GM03348 (cell line): Measurements from ENCODE around the gene SORL1.
"Not testable (repeated sequence)": the region's sequence is repeated elsewhere in the genome, so short reads cannot be mapped to it uniquely, and the experiment has no call there.

ENCODE experiments used
- DNase-seq: peaks from one replicate; pipeline ENCODE4 v3.0.0; 2012; ENCODE audit warnings: low spot score

Gene SORL1

DNA sequence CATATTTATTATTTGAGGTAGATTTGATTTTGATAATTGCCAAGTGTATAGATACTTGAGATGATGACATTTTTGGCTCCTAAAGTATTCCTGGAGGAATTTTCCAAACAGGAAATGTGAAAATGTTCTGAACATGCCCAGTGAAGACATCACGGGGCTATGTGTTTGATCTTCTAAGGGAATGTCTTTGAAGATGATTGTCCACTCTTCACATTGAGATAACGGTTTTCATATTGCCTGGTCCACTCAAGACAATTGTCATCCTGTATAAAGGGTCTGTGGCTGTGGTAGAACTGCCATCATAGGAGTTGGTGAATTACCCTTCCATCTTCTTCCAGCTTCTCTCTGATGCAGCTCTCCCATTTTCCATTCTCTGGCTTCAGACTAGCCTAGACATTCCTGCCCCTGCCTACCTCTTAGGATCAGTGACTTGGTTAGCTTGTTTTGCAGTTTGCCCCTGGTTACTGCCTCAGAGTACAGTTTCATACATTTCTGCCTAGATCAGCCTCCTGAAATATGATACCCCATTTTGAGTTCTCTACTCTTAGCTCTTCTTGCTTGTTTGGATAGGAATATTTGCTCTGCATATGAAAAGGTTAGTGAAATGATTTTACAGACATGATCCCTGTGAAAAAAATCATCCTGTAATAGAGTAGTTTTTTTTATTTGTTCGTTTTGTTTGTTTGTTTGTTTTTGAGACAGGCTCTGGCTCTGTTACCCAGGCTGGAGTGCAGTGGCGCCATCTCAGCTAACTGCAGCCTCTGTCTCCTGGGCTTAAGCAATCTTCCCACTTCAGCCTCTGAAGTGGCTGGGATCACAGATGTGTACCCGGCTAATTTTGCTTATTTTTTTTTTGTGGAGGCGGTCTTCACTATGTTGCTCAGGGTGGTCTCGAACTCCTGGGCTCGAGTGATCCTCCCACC, 112.0 kb downstream of the SORL1 start:
- DNase-seq: peak; percentile 9

DNA sequence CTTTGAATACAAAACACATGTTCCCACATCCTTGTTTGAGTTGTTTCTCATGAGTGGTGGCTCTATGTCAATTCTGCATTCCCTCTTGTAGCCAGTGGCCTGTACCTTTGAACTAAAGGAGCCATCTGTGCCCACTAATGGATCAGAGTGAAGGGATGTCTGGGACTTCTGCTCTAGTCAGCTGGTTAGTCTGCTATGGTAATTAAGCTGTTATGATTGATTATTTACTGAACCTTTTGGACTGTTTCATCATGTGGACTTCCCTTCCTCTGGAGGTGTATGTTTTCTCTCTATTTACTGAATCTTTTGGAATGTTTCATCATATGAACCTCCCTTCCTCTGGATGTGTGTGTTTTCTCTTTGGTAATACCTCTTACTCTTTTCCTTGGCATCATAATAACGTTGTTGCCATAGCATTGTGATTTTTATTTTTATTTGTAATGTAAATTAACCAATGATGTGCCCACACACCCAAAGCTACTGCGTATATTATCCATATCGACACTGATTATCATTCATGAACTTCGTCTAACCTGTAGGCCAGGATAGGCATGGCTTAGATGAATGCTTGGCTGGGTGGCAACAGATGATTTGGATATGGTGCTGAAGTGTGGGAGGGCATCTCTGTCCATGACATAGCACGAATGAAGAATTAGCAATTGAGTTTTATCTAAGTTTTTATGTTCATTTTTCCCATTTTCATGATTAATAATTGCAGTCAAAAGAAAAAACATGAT, 113.0 kb downstream of the SORL1 start:
- DNase-seq: peak; percentile 10

DNA sequence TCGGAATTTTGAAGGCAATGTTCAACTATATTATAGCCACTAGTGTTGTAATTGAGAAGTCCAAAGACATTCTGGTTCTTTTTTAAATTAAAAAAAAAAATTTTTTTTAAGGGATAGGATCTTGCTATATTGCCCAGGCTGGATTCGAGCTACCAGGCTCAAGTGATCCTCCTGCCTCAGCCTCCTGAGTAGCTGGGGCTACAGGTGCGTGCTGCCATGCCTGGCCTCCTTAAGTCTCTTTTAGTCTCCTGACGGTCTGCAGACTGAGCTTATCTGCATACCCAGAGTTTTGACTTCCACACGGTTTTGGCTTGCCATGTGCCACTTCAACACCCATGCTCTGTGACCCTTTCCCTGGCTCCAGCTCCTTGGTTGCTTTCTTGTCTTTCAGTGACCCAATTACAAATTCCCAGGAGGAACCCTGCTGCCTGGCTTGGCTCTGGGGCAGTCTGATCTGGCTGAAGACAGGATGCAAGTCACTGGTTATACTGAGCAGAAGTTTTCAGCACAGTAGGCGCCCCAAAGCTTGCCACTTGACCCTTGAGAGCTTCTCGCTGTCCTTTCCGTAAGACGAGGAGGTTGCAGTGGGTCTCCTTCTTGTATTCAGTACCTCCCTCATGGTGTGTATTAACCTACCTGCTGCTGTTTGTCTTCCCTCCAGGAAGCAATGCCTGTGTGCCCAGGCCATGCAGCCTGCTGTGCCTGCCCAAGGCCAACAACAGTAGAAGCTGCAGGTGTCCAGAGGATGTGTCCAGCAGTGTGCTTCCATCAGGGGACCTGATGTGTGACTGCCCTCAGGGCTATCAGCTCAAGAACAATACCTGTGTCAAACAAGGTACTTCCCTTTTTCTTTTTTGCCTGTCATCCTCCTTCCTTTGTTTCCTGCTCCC, 114.4 kb downstream of the SORL1 start:
- DNase-seq: no peak

DNA sequence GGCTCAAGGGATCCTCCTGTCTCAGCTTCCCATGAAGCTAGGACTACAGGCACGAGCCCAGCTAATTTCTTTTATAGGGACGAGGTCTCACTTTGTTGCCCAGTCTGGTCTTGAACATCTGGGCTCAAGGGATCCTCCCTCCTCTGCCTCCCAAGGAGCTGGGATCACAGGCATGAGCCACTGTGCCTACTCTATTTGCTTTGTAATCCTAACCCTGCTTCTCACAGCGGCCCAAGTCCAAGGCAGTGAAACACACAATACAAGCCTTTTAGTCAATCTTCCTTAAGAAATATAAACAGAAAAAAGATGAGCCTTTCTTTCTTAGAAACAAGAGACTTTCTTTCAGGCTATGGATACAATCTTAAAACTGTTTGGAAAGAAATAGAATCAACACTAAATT, 115.9 kb downstream of the SORL1 start:
- no peak for DNase-seq

DNA sequence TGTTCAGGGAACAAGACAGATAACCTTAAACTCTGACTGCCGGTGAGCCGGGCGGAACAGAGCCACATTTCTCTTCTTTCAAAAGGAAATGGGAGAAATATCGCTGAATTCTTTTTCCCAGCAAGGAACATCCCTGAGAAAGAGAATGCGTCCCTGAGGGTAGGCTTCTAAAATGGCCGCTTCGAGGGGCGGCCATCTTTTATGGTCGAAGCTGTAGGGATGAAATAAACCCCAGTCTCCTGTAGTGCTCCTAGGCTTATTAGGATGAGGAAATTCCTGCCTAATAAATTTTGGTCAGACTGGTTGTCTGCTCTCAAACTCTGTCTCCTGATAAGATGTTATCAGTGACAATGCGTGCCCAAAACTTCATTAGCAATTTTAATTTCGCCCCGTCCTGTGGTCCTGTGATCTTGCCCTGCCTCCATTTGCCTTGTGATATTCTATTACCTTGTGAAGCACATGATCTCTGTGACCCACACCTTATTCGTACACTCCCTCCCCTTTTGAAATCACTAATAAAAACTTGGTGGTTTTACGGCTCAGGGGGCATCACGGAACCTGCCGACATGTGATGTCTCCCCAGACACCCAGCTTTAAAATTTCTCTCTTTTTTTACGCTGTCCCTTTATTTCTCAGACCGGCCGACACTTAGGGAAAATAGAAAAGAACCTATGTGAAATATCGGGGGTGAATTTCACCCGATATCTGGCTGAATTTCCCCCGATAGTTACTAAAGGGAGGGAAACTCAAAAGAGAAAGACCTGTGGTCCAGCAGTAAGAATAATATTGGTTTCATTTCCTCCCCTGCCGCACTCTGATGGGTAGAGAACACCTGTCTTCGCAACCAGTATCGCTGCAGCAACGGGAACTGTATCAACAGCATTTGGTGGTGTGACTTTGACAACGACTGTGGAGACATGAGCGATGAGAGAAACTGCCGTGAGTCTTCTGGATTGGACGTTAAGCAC, 117.5 kb downstream of the SORL1 start:
- DNase-seq: not testable (repeated sequence)

DNA sequence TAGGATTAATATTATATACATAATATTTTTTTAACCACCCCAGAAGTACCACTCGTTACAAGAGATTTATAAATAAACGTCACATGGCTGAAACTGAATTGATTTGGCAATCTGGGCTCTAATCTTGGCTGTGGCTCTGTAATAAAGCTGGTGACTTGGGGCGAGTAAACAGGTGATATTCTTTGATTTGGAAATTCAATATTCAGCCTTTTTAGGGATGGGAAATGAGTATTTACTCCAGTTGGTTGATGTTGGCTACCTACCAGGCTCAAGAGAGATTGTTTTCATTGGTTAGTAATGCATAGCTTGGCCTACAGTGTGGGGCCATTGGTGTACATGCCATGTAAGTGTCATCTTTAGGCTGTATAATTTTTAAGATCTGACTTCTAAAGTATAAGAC, 118.3 kb downstream of the SORL1 start:
- no peak for DNase-seq

DNA sequence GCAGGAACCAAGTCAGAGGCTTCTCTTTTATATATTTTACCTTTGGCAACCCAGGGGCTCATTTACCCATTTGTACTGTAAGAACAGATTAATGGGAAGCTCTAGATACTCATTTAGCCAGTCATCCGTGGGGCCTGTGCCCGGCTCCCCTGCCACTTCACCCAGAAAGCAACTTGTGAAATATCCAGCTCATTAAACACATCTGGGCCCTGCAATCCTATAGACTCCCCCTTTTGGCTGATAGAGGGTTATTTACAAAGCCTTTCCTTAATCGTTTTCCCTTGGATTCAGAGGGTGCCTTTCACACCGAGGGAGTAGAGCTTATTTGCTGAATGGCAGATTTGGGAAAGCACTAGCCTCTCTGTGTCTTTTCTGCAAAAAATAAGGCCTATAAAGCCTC, 119.4 kb downstream of the SORL1 start:
- DNase-seq: no peak

DNA sequence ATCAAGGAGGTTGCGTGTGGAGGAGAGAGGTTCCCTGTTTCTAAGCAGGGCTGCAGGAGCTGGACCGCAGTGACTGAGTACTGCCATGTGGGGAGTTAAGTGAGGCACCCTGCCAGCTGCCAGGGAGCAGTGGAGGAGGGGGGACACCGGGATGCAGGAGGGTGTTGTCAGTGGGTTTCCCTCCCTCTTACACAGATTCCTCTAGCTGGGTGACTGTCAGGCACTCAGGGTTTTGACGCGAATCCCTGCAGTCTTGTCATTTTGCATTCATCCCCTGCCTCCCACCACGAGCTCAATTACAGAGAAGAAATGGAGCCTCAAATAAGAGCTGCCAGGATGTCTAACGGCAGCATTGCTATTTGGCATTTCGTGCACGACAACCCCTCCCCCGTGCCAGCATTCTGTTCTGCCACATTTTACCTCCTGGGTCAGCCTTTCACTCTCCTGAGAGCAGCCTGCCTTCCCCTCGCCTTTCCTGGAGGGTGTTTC, 120.5 kb downstream of the SORL1 start:
- DNase-seq: no peak

DNA sequence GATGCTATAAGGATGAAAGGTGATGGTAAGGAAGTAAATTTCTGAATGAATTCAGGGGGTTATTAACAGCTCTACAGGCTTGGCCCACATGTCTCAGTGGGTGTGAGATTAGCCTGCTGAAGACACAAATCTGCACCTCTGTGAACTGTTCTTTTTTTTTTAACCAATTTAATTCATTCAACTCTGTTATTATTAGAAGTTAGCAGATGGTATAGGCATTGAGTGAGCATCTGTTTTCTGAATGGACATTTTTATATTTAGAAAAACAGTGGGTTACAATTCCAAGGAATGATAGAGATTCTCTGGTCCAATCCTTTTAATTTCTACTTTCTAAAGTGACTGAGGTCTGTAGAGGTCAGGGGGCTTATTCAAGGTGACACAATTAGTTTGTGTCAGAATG, 122.7 kb downstream of the SORL1 start:
- DNase-seq: no peak

DNA sequence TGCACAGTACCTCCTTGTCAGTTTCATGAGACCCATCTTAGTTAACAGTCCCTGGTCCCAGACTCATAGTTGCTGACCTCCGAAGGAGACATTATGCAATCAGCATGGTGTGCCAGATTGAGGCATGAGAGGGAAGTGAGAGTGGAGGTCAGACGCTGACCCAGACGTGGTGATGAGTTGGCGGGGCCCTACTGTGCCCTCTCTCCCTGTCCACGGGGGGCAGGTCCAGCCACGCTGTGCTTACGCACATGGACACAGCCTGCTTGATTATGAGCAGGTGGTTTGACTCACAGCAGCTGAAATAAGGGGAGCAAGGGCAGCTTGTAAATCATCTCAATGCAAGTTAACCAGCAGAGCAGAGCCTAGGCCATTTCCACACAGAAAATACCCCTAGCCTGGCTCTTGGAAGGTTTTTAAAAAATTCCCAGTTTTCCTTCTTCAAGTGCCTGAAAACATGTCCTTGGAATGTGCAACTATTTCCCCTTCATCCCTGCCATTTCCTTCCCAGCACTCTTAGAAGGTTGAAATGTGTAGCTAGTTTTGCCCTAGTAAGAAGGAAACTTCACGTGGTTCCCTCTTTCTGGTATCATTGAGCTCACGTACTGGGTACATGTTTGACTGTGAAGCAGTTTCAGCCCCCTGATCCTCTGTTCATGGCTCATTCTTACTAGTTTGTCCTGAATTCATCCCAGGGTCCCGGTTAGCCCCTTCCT, 123.3 kb downstream of the SORL1 start:
- DNase-seq: no peak

DNA sequence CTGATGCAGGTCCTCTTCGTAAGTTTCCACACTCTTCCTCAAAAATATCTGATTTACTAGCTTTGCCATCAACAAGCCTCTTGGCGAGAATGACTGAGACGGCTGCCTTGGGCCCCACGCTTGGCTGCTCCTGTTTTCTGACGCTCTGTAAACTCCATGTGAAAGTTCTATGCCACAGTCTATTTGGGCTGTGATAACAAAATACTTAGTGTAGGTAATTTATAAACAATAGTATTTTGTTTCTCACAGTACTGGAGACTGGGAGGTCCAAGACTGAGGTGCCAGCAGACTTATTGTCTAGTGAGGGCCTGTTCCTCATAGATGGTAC, 123.8 kb downstream of the SORL1 start:
- DNase-seq: no peak

DNA sequence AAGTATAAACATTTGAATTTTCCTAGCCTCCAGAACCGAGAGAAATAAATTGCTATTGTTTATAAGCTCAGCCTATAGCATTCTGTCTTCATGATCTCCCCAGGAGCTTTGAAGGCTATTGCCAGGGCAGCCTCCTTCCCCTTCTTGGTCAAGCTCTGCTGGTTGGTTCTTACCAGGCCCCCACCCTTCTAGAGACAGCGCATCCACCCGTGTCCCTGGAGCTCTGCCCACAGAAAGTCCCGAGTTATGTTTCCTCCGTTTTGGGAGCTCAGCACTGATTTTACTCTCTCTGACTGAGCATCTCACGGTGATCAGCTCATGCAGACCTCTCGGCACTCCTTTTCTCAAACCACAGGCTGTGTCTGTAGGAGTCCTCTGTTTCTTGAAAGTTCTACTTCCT, 124.4 kb downstream of the SORL1 start:
- no peak for DNase-seq

DNA sequence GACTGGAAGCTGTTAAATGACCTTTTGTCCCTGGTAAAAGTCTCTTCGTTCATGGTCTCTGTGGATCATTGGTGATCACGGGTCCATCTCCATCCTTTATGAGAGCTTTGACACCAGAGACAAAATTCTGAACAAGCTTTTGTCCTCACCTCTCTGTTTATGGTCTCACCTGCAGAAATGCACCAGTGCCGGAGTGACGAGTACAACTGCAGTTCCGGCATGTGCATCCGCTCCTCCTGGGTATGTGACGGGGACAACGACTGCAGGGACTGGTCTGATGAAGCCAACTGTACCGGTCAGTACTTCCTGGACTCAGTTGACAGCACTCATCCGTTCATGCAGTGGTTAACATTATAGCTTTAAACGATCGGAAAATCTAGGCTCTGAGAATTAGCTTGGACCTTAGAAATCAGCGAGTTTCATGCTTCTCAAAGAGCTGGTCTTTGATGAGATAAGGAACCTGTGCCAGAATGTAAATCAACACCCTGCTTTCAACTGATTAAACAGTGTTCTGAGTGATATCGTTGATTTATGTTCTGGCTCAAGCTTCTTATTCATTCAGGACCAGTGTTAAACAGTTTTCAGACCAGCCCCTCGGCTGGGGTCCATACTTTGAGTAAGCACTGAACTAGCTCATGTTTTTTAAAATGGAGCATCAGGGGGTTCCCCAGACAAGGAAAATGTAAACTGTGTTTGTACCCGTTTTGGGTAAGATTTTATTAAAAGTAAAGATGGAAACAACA, 125.2 kb downstream of the SORL1 start:
- DNase-seq: no peak

DNA sequence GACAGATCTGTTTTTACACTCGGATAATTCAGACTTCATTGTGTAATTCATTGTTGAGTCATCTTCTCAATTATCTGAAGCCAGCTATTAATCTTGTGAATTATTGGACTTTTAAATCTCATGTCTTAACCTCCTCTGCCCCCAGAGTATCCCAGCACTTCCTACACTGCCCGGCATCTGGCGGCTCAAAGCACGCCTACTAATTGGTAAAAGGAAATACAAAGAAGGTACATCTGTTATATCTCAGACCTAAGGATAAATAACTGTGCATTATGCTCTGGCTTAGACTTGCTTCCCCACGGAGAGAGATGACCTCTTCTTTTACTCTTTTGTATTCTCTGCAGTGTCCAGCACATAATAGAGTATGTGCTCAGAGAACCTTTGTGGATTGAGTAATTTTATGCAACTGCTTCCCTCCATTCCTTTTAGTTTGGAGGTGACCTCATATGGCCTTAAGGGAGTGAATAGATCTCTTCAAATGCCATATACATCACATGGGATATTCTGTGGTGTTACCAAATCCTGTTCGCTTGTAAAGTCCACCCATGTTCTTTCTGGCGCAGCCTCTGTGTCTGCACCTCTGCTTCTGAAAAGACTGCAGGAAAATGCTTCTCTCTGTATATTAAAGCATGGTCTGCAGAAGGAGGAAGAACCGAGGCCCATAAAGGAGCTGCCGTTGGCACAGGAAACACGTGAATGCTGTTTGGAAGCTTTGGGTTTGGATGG, 126.3 kb downstream of the SORL1 start:
- peak; percentile 22 for DNase-seq

DNA sequence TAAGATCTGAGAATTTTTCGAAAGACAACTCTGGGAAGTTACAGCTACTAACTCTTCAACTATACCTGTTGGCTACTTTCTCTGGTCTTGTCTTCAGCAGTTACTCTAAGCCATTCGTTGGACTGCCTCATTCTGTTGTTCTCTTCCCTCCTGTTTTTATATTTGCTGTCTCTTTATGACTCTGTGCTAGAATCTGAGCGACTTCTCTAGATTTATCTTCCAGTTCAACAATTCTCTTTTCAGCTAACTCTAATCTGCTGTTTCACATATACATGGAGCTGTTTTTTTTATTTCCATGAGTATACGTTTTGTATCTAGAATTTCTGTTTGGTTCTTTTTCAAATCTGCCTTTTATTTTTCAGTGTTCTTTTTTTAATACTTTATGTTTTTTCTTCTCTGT, 128.0 kb downstream of the SORL1 start:
- no peak for DNase-seq

DNA sequence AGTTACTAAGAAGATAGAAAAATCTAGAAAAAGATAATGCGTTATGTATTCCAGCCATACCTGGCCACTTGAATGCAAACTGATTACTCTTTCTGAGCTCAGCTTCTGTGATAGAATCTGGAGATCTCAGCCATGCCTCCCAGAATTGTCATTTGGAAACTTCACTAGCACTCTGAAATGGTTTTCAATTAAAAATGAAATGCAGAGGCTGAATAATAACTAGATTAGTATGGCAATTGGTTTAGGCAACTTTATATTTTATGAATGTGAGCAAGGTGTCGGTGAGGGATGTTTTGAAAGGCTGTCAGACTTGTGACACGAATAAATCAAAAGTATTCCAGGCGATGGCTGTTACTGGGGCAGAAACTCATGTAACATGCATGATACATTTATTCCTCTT, 129.5 kb downstream of the SORL1 start:
- DNase-seq: no peak

DNA sequence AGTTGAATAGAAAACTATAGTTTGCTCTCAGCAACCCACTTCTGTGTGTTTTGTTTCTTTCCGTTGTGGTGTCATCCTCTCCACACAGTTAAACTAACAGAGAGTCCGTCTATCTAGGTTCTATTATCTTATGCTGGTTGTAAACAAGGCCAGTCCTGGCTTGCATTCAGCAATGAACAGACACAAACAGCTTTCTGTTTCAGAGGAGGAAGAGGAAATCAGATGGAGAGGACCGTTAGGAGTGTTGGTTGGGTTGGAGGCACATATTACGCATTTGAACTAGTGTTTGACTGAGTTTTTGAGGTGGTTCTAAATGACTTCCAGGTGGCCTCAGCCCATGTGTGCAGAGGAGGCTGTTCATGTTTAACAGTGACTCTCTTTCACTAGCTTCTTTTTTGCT, 130.2 kb downstream of the SORL1 start:
- DNase-seq: no peak

DNA sequence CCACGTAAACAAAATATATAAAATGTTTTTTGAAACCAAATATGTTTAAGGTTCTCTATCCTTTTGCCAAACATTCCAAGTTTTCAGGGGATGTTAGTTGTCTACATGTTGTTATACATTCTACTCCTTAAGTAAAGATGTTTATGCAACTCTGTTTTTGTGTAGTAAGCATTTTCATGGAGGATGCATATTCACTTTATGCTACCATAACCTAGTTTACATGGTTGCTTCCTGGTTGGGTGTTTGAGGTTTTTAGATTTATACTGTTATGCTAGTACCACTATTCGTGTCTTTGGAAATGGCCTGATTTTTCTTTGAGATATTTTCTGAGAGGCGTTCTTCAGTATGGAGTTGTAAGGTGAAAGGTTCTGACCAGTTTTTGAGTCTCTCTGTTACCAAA, 131.7 kb downstream of the SORL1 start:
- no peak for DNase-seq

DNA sequence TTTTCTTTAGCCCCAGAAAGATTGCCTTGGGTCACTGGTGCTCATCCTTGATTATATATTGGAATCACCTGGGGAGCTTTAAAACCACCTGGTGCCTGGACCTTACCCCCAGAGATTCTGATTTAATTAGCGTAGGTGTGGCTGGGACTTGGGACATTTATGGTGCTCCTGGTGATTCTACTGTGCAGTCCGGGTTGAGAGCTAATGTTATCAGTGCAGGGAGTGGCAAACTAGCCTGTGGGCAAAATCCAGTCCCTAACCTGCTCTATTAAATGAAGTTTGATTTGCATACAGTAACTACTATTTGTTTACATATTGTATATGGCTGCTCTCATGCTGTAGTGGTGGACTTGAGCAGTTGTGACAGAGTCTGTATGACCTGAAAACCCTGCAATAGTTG, 134.6 kb downstream of the SORL1 start:
- no peak for DNase-seq
